ENCODE measurements around the gene CTNNA2. TPM values are rescaled to one million over a fixed set of nuclear protein-coding genes. Genes with fewer than 3 reads are reported as not detected.

Gene CTNNA2
- total and polyA plus RNA-seq, 12 donors: 0.09 to 0.57 (median 0.15) TPM; not detected in 9

DNA sequence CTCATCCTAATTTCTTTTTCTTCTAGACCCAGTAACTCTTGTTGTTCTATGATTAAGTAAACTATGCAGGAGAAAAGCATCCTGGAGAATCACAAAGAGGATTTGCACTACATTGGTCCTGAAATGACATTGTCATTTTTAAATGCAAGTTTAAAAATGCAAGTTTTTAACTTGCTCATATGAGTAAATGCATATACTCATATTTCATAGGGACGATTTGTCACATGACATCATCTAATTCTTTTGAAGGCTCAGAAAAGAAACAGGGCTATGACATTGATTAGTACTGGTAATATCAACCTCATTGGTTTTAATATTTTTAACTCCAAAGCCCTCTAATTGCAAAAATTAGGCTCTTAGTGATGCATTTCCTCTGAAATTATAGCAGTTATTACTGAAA, 467.3 kb downstream of the CTNNA2 start:
- Histone ChIP-seq H3K4me3 (no peak overlapping the region), H3K27me3 (peaks cover 0 to 6% (median 0%) of the 10 kb centered on the region in 7 donors), H3K9me3 (no peaks in the 10 kb centered on the region), H3K36me3 (no peaks in the 10 kb centered on the region), H3K27ac (no peak overlapping the region), H3K4me1 (no peaks in the 10 kb centered on the region)
- ATAC-seq: no peak
- no peak for DNase-seq
- 55 to 64% methylated on average over 1 of the region's 1 CpG for WGBS, 2 donors
- intact Hi-C loops (cut with DNase I): loop anchor here in 2 of 10 donors (5.0 kb wide), 1 partner anchor 43 kb away; no protein-coding TSS in a partner anchor
- TF ChIP-seq, protein P1, sequence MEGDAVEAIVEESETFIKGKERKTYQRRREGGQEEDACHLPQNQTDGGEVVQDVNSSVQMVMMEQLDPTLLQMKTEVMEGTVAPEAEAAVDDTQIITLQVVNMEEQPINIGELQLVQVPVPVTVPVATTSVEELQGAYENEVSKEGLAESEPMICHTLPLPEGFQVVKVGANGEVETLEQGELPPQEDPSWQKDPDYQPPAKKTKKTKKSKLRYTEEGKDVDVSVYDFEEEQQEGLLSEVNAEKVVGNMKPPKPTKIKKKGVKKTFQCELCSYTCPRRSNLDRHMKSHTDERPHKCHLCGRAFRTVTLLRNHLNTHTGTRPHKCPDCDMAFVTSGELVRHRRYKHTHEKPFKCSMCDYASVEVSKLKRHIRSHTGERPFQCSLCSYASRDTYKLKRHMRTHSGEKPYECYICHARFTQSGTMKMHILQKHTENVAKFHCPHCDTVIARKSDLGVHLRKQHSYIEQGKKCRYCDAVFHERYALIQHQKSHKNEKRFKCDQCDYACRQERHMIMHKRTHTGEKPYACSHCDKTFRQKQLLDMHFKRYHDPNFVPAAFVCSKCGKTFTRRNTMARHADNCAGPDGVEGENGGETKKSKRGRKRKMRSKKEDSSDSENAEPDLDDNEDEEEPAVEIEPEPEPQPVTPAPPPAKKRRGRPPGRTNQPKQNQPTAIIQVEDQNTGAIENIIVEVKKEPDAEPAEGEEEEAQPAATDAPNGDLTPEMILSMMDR (IDR thresholded peaks at IDR 0.05): no peak

DNA sequence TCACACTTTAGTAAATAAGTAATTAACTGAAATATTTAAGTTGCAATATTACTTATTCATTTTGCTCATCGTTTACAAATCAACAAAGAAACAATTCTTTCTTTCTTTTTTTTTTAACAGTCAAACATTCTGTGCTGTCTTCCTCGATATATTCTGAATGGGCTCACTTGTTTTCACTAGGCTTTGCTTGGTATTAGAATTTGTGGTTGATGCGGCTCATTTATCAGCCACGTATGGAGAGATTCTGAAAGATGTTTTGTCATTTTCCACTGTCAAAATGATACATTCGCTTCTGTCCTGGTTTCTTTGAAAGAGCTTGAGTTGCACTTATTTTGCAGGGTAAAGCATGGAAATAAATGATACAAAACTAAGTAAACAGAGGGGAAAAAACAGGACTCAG, 468.0 kb downstream of the CTNNA2 start:
- 80 to 81% methylated on average over 5 of the region's 5 CpGs for WGBS, 2 donors
- no peaks in the 10 kb centered on the region for H3K36me3 ChIP-seq
- no peak overlapping the region for H3K27ac ChIP-seq
- no peaks in the 10 kb centered on the region for H3K9me3 ChIP-seq
- peaks cover 0 to under 1% (median 0%) of the 10 kb centered on the region in 7 donors for H3K27me3 ChIP-seq
- no peak overlapping the region for H3K4me3 ChIP-seq
- TF ChIP-seq, protein P1 (IDR thresholded peaks at IDR 0.05): no peak
- no peaks in the 10 kb centered on the region for H3K4me1 ChIP-seq
- no peak for DNase-seq
- ATAC-seq: no peak
- intact Hi-C loops (cut with DNase I): loop anchor here in 2 of 10 donors (5.0 kb wide), 1 partner anchor 44 kb away; no protein-coding TSS in a partner anchor

DNA sequence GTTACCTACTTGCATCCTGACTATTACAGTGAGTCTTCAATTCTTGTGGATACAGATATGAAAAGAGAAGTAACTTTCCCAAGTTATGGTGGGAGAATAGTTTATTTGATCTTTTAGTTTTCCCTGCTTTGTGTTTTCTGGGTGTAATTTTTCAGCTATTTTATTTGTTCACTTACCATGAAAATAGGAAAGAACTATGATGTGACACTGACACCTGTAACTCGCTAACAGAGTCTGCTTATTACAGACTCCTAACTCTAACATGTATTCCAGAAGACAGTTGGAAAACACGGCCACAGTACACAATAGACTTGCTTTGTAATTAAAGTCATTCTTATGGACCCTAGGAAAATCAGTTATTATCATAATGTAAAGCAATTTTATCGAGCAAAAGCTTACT, 468.5 kb downstream of the CTNNA2 start:
- intact Hi-C loops (cut with DNase I): loop anchor here in 2 of 10 donors (5.0 kb wide), 1 partner anchor 44 kb away; no protein-coding TSS in a partner anchor
- H3K27ac ChIP-seq: no peak overlapping the region
- no peaks in the 10 kb centered on the region for H3K9me3 ChIP-seq
- no peak overlapping the region for H3K4me3 ChIP-seq
- no peaks in the 10 kb centered on the region for H3K36me3 ChIP-seq
- no peaks in the 10 kb centered on the region for H3K4me1 ChIP-seq
- no peaks in the 10 kb centered on the region for H3K27me3 ChIP-seq
- DNase-seq (no peak), ATAC-seq (no peak)
- WGBS, 2 donors: 77 to 85% methylated on average over 3 of the region's 3 CpGs
- TF ChIP-seq, protein P1 (IDR thresholded peaks at IDR 0.05): no peak

DNA sequence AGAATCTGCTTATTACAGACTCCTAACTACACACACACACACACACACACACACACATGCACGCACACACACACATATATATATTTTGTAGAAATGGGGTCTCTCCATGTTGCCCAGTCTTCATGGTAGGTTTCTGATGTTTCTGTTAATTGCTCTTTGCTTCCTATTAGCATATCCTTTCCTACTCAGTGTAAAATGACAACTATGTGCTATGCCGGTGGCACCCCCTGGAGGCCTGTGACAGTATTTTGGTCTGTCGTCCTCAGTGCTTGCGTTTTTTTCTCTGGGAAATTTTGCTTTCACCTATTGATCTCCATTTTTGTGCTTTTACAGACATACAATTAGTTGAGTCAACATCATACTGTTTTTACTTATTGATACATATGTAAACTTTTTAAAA, 469.6 kb downstream of the CTNNA2 start:
- 53 to 60% methylated on average over 4 of the region's 4 CpGs for whole genome bisulfite sequencing, 2 donors
- TF ChIP-seq, protein P1 (IDR thresholded peaks at IDR 0.05): peak in 5 of 9 donors; percentile 6 to 32 (median 20)
- no peaks in the 10 kb centered on the region for H3K36me3 ChIP-seq
- H3K9me3 ChIP-seq: no peaks in the 10 kb centered on the region
- intact Hi-C loops (cut with DNase I): loop anchor here in 2 of 10 donors (5.0 kb wide), 1 partner anchor 45 kb away; no protein-coding TSS in a partner anchor
- H3K27me3 ChIP-seq: no peaks in the 10 kb centered on the region
- no peaks in the 10 kb centered on the region for H3K4me1 ChIP-seq
- DNase-seq (peak in 1 of 2 donors; percentile 13), ATAC-seq (no peak)
- H3K4me3 ChIP-seq: no peak overlapping the region
- no peak overlapping the region for H3K27ac ChIP-seq

Data from heart right ventricle (tissue), 16 donors.